ENCODE measurements around the gene MYH9. TPM values are rescaled to one million over a fixed set of nuclear protein-coding genes. Genes with fewer than 3 reads are reported as not detected.
A peak's percentile ranks its signal among the peaks of the same experiment; 100 is the strongest.

Gene MYH9
- total RNA-seq, 2 donors from 2014 or later: 1,447 to 1,631 TPM

DNA sequence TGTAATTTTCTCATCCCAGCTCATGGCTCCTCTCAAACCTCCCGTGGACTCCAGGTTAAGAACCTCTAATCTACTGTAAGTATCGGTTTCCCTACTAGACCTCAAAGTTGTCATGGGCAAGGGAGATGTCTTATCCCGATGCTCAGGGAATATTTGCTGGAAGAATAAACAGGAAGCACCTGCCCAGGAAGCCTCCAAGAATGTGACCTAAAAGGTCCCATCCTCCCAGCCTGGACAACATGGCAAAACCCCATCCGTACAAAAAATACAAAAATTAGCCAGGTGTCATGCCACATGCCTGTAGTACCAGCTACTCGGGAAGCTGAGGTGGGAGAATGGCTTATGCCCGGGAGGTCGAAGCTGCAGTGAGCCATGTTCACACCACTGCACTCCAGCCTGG is 72.4 kb downstream of the MYH9 start:
- DNase-seq (ENCODE audit: low spot score): no peak
- no peaks in the 10 kb centered on the region for H3K27me3 ChIP-seq (replicated peaks; ENCODE audit: insufficient read depth)
- peak overlapping the region in 1 of 2 donors; percentile 22 for H3K27ac ChIP-seq
- H3K36me3 ChIP-seq: peaks cover 95% of the 10 kb centered on the region
- TF ChIP-seq, protein P1, sequence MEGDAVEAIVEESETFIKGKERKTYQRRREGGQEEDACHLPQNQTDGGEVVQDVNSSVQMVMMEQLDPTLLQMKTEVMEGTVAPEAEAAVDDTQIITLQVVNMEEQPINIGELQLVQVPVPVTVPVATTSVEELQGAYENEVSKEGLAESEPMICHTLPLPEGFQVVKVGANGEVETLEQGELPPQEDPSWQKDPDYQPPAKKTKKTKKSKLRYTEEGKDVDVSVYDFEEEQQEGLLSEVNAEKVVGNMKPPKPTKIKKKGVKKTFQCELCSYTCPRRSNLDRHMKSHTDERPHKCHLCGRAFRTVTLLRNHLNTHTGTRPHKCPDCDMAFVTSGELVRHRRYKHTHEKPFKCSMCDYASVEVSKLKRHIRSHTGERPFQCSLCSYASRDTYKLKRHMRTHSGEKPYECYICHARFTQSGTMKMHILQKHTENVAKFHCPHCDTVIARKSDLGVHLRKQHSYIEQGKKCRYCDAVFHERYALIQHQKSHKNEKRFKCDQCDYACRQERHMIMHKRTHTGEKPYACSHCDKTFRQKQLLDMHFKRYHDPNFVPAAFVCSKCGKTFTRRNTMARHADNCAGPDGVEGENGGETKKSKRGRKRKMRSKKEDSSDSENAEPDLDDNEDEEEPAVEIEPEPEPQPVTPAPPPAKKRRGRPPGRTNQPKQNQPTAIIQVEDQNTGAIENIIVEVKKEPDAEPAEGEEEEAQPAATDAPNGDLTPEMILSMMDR (IDR thresholded peaks at IDR 0.05): no peak
- peaks cover 0 to 11% of the 10 kb centered on the region in 2 donors for H3K4me1 ChIP-seq (ENCODE audit: control insufficient read depth in 1 of 2, low read depth in 2 of 2)
- no peak for ATAC-seq (ENCODE audit: insufficient number of reproducible peaks, low FRiP score, low read depth)
- no peaks in the 10 kb centered on the region for H3K9me3 ChIP-seq
- no peak overlapping the region for H3K4me3 ChIP-seq

DNA sequence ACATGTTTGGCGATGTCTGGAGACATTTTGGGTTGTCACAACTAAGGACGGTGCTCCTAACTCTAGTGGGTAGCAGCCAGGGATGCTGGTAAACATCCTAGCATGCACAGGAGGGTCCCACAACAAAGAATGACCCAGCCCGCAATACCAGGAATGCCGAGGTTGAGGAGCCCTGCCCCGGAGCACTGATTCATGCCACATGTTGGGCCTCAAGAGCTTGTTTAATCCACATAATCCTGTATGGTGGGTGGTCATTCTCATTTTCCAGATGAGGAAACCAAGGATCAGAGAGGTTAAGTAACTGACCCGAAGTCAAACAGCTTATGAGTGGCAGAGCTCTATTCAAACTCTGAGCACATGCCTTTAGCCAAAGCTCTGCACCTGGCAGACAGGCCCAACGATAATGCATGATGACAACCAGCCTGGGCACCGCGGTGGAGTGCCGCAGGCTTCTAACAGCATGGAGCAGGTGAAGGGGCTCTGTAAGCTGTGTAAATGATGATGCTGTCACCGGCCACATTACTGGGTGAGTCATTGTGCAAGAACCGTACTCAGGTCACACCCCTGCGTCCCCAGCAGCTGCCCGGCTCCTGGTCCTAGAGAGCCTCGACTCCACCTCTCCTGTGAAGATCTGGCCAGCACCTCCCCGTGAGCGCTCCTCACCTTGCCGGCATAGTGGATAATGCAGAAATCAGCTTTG is 76.2 kb downstream of the MYH9 start:
- peaks cover 93% of the 10 kb centered on the region for H3K36me3 ChIP-seq
- no peak for ATAC-seq (ENCODE audit: insufficient number of reproducible peaks, low FRiP score, low read depth)

DNA sequence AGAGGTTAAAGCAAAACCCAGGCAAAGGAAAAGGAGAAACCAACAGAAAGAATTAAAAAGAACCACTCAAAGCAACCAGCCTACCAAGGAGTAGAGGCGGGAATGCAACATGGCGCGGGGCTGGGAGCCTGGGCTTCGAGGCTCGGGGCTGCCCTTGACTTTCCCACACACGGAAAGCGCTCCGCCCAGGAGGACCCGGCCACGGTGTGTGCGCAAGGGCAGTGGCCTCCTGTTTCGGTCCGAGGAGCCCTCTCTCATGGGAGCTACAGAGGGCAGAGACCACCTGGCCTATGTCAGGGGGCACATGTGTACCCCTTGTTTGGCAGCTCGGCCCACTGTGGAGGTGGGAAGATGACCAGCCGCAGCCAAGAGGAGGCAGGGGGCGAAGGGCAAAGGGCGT is 78.9 kb downstream of the MYH9 start:
- ATAC-seq (ENCODE audit: insufficient number of reproducible peaks, low FRiP score, low read depth) (no peak), DNase-seq (ENCODE audit: low spot score) (no peak)
- Histone ChIP-seq H3K4me1 (ENCODE audit: control insufficient read depth in 1 of 2, low read depth in 2 of 2) (no peaks in the 10 kb centered on the region), H3K9me3 (no peaks in the 10 kb centered on the region), H3K4me3 (no peak overlapping the region), H3K36me3 (peaks cover 95% of the 10 kb centered on the region), H3K27ac (peak overlapping the region in 1 of 2 donors; percentile 8), H3K27me3 (replicated peaks; ENCODE audit: insufficient read depth) (no peaks in the 10 kb centered on the region)
- TF ChIP-seq, protein P1 (IDR thresholded peaks at IDR 0.05): no peak

More for the DNA sequence above, 76.2 kb downstream of the MYH9 start:
- no peak for DNase-seq (ENCODE audit: low spot score)
- Histone ChIP-seq H3K4me3 (no peak overlapping the region), H3K9me3 (no peaks in the 10 kb centered on the region), H3K27ac (peak overlapping the region in 1 of 2 donors; percentile 17), H3K27me3 (replicated peaks; ENCODE audit: insufficient read depth) (no peaks in the 10 kb centered on the region), H3K4me1 (ENCODE audit: control insufficient read depth in 1 of 2, low read depth in 2 of 2) (no peaks in the 10 kb centered on the region)
- TF ChIP-seq, protein P1 (IDR thresholded peaks at IDR 0.05): no peak

DNA sequence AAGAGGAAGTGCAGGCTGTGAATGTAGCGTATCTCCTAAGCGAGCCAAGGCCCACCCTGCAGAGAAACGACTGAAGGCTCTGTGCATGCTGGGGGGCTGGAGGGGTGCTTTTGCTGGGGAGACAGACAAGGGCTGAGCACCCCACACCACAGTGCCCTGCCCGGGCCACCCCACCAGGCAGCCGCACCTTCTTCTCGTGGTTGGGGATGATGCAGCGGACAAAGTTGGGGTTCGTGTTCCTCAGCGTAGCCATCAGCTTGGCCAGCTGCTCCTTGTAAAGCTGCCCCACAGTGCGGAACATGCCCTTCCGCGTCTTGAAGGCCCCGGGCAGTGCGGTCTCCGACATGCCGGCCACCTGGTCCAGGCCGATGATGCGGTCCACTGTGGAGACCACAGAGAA is 81.5 kb downstream of the MYH9 start:
- H3K27me3 ChIP-seq (replicated peaks; ENCODE audit: insufficient read depth): no peaks in the 10 kb centered on the region
- no peaks in the 10 kb centered on the region for H3K9me3 ChIP-seq
- TF ChIP-seq, protein P1 (IDR thresholded peaks at IDR 0.05): no peak
- H3K27ac ChIP-seq: peak overlapping the region in 1 of 2 donors; percentile 30
- DNase-seq (ENCODE audit: low spot score) (no peak), ATAC-seq (ENCODE audit: insufficient number of reproducible peaks, low FRiP score, low read depth) (no peak)
- no peak overlapping the region for H3K4me3 ChIP-seq
- H3K36me3 ChIP-seq: peaks cover 97% of the 10 kb centered on the region
- H3K4me1 ChIP-seq (ENCODE audit: control insufficient read depth in 1 of 2, low read depth in 2 of 2): no peaks in the 10 kb centered on the region

DNA sequence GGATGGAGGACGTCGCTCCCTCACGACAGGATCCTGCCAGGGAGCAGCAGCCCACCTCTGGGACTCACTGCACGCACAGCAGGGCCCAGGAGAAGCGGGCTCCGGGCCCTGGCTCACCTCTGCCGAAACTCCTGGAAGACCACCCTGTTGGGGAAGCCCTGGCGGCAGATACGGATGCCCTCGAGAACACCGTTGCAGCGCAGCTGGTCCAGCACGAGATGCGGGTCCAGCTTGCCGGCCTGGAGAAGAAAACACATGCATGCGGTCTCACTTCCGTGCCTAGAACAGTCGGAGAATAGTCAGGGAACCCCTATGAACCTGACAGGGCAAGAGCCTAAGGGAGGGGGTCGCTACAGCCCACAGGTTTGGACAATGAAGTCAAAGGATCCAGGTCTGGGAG is 82.0 kb downstream of the MYH9 start:
- Histone ChIP-seq H3K36me3 (peaks cover 97% of the 10 kb centered on the region), H3K4me3 (no peak overlapping the region), H3K27me3 (replicated peaks; ENCODE audit: insufficient read depth) (no peaks in the 10 kb centered on the region), H3K27ac (peak overlapping the region in 1 of 2 donors; percentile 30), H3K9me3 (no peaks in the 10 kb centered on the region), H3K4me1 (ENCODE audit: control insufficient read depth in 1 of 2, low read depth in 2 of 2) (no peaks in the 10 kb centered on the region)
- ATAC-seq (ENCODE audit: insufficient number of reproducible peaks, low FRiP score, low read depth) (no peak), DNase-seq (ENCODE audit: low spot score) (no peak)
- TF ChIP-seq, protein P1 (IDR thresholded peaks at IDR 0.05): no peak

Data from thoracic aorta (tissue), 2 donors.